Renal cortical epithelial cell (primary cell): ENCODE data around the gene GSE1. TPM values are rescaled to one million over a fixed set of nuclear protein-coding genes. Genes with fewer than 3 reads are reported as not detected.

ENCODE experiments used
- DNase-seq: peaks from one replicate; pipeline ENCODE4 v3.0.0-alpha.2; 2011; ENCODE audit warnings: low read depth
- total RNA-seq: library from RNA; depleted of rRNA; stranded (reverse); fragments of >200 nt; gene quantifications from 2 replicates; pipeline ENCODE4 v1.2.3, GENCODE V29; 2014

Gene GSE1
- 9.6 and 44.6 TPM in 2 replicates for total RNA-seq

DNA sequence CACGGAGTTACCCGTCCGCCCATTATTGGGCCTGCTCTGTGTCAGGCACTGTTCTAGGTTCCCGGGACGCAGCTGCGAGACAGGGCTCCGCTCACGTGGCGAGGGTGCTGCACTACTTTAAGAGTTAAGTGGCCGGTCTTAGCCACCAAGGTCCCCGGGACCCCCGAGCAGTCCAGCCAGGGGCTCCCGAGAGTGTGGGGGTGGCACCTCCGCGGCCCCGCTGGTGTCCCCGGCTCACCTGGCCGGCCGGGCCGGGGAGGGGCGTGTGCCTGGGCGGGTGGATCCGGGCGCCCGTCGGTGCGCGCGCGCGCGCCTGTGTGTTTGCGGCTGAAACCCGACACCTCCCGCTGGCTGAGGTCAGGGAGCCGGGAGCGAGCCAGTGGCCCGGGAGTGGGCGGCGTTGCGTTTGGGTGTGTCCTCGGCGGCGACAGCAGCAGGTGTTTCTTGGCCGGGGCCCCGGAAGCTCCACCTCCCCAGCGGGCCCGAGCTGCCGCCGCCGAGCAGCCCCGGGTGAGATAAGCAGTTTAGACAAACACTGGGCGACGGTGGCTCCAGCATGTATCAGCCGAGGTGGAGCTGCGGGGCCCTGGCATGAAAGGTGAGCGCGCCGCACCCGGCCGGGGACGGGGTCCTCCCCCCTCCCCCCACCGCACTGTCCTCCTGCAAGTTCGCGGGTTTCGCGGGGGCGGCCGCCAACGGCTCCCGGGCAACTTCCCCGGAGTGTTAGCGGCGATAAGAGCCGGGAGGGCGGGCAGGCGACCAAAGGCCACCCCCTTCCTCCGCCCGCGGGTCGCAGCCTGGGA is at the start of gene GSE1:
Gene GSE1 (plus strand): TSS at position 522 of the 803 bp plus-strand sequence. CDS start 70 bp downstream, at position 592.
- peak; percentile 84 for DNase-seq

GRCh38 chr16:85563515-85564276 is 49.4 kb upstream of the GSE1 start:
- DNase-seq, result peak; percentile 77

GRCh38 chr16:85564277-85565051 is 48.7 kb upstream of the GSE1 start:
- no peak for DNase-seq

GRCh38 chr16:85565340-85565739 is 47.8 kb upstream of the GSE1 start:
- no peak for DNase-seq

- no peak for DNase-seq
Measured at GRCh38 chr16:85565801-85566526, 47.2 kb upstream of the GSE1 start.

GRCh38 chr16:85566561-85567100 is 46.5 kb upstream of the GSE1 start:
- DNase-seq, result no peak

GRCh38 chr16:85567101-85567866 is 45.8 kb upstream of the GSE1 start:
- DNase-seq, result no peak

DNA sequence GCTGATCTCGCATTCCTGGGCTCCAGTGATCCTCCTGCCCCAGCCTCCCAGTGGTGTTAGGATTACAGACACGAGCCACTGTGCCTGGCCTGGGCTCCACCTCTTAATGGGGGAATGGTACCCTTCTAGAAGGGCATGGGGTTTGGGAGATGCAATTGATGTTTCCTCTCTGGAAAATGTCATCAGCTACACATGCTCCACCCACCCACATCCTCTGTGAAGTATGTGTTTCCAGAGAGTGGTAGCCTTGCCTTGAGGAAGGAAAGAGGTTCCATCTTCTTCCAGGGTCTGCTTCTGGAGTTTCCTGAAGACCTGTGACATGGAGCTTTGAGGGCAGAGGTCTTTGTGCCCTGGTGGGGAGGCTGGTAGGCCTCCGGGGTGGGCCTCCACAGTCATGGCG is 45.2 kb upstream of the GSE1 start:
- DNase-seq, result no peak

GRCh38 chr16:85568519-85568918 is 44.6 kb upstream of the GSE1 start:
- peak; percentile 95 for DNase-seq

- no peak for DNase-seq
Measured at GRCh38 chr16:85569039-85569614, 44.0 kb upstream of the GSE1 start.

DNA sequence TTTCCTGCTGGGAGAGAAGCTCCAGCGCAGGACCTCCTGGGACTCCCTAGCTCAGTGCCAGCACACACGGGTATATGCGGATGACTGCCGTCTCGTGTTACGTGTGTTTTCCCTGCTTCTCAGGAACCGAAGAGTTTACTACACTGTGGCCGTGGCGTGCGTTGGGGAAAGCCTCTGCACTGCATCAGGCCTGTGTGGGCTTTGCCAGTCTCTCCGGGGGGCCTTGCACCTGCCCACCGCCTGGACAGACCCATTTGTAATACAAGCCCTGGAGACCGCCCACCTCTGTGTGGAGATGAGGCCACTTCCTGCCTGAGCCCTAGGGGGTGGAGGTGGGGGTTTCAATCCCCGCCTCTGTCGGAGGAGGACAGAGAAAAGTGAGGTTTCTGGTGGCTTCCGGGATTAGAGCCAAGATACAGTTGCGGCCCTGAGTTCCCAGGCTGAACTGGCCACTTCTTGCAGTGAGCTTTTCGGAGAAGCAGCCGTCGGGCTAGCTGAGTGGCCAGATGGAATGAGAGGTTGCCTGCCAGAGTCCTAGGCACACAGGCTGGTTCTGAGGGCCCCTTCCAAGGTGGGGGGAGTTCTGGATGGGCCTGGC is 43.4 kb upstream of the GSE1 start:
- DNase-seq, result peak; percentile 80

GRCh38 chr16:85570213-85570734 is 42.8 kb upstream of the GSE1 start:
- DNase-seq, result peak; percentile 77

DNA sequence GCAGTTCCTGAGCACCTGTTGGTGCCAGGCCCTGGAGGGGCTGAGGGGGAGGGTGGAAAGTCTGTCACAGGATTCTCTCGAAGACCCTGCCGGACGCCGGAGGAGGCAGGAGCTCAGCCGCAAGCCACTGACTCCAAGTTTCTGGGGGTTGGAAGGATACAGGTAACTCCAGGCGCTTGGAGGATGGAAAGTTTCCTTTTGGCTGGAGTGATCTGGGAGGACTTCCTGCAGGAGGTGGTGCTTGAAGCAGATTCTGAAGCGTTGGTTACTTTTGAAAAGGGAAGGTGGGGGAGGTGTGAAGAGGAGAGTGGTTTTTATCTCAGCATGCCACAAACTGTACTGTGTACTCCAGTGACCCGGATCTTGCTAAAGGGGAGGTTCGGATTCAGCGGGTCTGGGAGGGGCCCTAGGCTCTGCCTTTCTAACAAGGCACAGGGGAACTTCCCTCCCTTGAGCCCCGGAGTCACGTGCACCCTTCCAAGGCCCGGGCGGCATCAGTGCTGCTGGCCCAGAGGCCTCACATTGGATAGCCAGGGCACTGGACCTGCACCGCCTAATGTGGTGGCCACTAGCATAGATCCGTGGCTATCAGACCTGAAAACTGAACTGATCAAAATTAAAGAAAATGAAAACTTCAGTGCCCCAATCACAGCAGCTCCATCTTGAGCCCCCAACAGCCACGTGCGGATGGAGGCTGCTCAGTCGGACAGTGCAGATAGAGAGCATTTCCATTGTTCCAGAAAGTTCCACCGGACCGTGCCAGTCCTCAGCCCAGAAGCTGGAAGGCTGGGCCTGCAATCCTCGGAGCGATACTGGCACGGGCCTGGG is 42.2 kb upstream of the GSE1 start:
- no peak for DNase-seq

GRCh38 chr16:85571563-85571812 is 41.6 kb upstream of the GSE1 start:
- DNase-seq, result no peak

GRCh38 chr16:85571813-85572619 is 41.1 kb upstream of the GSE1 start:
- no peak for DNase-seq

DNA sequence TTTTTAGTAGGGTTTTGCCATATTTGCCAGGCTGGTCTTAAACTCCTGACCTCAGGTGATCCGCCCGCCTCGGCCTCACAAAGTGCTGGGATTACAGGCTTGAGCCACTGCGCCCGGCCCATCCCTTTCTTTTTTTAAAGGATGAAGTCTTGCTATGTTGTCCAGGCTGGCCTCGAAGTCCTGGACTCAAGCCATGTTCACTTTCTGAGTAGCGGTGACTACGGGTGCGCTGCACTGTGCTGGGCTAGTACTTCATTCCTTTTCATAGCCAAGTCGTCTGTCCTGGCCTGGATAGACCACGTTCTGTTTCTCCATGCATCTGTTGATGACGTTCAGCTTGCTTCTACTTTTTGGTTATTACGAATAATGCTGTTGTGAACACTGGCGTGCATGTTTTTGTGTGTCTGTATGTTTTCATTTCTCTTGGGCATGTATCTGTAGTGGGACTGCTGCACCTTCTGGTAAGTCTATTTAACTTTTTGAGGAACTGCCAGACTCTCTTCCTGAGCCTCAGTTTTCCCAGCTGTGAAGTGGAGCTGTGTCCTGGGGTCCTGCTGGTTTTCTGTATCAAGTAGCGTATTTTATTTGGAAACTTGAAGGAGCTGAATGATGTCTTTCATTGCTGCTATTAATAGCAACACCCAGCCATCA is 40.0 kb upstream of the GSE1 start:
- DNase-seq, result no peak
